ENCODE results near the gene SHE.
"Not testable (repeated sequence)": the region's sequence is repeated elsewhere in the genome, so short reads cannot be mapped to it uniquely, and the experiment has no call there.

Gene SHE

DNA sequence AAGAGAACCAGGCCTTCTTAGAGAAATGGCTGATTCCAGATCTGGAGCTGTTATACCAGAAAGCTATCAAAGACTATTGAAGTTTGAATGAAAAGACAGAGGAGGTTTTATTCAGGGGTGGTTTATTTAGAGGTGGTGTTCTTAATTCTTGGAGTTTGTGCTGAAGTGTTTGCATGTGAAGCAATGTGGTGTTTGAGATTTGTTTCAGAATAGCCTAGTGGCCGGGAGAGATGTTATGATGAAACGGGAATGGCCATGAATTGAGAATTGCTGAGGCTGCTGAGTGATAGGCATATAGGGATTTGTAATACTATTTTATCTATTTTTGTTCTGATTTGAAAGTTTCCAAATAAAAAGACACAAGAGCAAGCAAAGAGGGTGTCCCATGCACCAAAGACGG lies 10.5 kb upstream of the SHE start:
- DNase-seq, result no peak

DNA sequence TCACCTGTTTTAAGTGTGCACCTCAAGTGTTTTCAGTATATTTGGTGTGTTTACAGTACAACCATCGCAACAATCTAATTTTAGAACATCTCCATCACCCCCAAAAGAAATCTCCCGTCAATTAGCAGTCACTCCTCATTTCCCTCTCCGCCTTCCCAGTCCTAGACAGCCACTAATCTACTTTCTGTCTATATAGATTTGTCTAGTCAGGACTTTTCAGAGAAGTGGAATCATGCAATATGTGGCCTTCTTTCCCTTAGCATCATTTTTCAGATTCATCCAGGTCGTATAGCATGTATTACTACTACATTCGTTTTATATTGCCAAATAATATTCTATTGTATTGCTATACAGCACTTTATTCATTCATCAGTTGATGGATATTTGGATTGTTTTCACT lies 1.7 kb upstream of the SHE start:
- DNase-seq, result no peak

DNA sequence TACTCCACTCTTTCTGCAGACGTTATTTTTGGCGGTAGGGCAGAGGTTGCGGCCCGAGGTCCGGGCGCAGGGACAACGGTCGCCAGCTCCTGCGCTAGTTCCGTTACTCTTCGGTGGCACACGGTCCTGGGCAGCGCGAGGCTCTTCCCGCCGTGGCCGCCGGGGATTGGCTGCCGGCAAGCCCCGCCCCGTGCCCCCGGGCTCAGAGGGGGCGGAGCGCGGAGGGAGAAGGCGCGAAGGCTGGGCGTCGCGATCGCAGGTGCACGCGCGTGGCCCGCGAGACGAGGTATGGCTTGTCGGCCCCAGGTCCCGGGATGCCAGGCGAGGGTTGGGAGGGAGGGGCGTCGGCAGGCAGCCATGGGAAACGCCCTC lies 518 bp upstream of the SHE start:
- DNase-seq, result no peak

DNA sequence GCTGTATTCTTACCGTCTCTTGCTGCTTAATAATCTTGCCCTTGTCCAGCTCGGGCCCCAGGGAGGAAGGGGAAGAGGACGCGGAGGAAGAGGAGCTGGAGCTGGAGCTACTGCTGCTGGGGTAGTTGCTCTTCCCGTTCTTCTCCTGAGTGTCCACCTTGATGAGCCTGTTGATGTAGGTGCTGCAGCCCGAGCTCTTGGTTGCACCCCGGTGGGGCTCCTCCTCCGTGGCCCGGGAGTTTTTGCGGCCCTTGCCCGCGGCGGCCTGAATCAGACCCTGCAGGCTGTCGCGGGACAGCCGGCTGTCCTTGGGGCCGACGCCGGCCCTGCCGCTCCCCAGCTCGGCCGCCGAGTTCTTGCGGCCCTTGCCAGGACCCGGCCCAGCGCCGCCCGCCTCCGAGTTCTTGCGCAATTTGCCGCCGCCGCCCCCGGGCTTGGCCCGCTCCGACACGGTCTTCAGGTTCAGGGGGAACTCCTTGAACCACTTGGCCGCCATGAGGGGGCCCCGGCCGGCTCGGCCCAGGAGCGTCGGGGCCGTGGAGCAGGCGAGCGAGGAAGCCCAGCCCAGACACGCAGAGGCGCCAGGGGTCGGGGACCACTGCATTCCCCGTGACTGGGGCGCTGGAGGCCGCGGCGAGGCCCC lies 668 bp downstream of the SHE start:
- DNase-seq, result no peak

DNA sequence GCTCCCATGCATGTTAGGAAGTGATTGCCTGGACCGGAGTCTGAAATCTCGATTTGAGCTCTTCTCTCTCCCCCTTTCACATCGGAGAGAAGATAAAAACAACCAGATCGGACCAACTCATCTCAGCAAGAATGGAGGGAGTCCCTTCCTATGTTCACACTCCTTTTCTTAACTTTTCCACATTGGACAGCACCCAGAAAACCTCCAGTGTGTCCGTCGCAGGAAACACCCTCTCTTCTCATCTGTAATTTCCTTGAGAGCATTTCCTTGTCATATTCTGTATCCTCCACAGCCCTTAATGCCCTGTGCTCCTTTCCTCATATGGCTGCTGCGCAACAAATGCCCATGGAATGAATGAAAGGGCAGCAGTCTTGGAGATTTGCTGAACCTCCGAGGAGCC lies 1.7 kb downstream of the SHE start:
- DNase-seq, result no peak

DNA sequence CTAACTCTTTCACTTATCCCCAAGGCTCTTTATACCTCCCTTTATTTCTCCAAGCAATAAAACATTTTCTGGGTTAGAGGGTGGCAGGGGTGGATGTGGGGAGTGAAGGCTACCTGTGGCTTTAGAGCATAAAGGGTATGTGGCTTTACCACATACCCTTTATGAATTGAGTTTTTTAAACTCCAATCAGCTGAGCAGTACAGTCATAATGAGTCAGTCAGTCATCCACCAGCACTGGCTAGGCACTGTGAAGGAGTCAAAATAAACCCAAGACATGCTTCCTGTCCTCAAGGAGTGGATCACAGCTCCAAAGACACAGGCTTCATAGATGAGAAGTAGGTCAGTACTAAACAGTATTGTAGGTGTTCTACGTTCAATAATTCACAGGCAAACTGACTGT lies 2.8 kb downstream of the SHE start:
- DNase-seq, result no peak

DNA sequence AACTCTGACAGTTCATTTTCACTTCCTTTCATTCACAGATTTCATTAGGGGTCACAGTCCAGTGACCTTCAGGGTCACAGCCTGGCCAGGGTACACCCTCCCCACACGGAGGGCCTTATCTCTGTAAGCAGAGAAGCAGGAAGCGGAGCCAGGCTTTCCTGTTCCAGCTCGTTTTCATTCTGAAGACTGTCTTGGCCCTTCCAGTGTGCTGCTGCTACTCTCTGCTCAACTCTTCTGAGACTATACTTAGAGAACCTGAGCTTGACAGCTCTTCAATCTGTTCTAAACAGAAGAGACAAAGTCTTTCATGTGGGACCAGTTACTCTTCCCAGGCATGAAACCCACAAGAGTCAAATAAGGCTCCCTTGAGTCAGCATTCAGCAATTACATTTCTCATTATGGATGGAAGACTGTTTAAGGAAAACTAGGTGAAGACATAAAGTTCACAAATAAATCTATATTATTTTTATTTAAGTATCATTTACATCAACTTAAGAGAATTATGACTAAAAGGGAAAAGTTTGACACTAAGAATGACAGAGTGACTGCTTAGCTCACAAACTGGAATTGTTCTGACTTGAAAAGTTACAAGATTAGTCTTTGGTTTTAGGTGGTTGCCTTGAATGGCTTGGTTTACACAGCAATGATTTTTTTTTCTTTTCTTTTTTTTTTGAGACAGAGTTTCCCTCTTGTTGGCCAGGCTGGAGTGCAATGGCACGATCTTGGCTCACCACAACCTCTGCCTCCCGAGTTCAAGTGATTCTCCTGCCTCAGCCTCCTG lies 5.0 kb downstream of the SHE start:
- no peak for DNase-seq

DNA sequence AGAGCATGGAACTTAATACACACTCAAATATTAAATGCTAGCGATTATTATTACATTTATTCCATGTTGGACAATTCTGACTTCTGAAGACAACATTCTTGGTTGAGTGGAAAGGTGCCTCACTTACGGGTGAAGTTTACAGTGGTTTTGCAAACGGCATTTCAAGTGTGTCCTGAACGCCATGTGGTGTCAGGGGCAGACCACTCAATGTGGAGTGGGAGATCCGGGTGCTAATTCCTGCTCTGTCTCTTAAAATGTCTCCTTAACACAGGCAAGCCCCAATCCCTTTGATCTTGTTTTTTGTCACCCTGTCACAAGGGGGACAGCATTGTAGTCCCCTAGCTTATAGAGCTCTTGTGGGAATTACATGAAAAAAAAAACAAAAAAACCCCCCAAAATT lies 5.8 kb downstream of the SHE start:
- no peak for DNase-seq

DNA sequence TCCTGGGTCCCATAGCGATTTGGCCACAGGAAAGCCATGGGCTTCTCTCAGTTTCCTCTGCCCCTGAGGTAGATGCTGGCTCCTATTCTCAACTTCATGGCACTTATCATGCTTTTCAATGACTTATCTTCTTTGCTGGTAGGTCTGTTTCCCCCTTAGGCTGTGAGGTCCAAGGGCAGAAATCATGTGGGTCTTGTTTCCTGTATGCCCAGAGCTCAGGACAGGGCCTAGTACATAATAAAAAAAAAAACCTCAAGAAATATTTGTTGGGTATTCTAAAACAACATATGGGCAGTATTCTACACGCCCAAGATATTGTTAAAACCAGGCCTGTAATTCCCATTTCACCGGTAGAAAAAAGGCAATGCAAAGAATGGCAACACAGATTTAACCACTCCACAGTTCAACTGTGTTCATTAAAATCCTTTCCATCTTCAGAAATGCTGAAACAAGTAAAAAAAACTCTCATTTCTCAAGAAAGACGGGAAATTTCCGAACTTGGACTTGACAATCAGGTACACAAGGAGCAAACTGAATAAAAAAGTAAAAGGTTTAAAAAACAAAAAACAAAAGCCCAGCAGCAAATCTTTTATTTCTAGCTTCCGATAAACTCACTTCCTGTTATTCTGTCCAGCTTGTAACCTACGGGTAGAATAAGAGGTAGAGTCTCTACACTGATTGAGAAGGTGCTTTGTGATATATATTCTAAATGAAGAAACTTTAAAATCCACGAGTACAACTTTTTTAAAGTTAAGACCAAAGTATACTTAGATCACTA lies 6.5 kb downstream of the SHE start:
- no peak for DNase-seq

DNA sequence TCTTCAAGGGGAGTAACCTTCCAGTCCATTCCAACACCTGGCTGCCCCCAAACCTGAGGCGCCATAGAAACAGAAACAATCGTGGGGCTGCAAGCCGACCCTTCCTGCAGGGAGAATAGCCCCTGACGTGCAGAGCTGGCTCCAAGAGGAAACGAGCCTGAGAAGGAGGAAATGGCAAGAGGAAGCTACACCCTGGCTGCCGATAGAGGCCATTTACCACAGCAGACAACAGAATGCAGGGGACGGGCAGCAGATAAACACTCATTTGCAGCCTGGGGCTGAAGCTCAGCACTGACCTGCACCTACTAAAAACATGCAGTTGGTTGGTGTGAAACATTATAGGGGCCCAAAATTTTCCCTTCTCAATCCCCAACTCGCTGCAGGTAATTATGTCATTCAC lies 8.9 kb downstream of the SHE start:
- DNase-seq, result no peak

DNA sequence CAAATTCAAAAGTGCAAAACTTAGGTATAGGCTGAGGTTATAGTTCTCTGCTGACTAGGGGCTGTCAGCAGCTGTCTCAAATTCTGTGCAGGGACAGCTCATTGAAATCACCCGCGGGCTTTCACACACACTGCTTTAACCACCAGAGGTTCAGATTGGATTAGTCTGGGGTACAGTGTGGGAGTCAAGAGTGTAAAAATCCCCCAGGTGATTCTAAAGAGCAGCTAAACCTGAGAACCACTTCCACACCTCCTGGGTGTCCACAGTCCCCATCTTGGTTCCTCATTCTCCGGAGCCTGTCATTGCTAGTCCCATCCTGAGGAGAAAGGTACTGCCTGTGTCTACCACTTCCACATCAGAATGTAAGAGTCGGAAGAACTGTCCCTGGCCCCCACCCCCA lies 10.1 kb downstream of the SHE start:
- no peak for DNase-seq

DNA sequence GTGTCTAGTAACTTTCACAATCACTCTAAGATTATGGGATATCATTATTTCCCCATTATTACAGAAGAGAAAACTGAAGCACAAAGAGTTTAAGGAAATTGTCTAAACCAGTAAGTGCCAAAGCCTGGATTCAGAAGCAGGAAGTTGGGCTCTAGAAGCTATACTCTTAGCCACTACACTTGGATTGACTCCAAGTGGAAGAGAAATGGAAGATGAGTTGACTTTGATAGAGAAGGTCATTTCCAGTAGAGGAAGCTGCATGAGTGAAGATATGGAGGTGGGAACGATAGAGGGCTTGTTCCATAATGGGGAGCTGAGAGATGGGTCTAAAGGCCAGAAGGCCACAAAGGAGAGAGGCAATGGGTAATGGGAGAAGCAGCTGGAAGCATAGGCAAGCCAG lies 11.9 kb downstream of the SHE start:
- no peak for DNase-seq

DNA sequence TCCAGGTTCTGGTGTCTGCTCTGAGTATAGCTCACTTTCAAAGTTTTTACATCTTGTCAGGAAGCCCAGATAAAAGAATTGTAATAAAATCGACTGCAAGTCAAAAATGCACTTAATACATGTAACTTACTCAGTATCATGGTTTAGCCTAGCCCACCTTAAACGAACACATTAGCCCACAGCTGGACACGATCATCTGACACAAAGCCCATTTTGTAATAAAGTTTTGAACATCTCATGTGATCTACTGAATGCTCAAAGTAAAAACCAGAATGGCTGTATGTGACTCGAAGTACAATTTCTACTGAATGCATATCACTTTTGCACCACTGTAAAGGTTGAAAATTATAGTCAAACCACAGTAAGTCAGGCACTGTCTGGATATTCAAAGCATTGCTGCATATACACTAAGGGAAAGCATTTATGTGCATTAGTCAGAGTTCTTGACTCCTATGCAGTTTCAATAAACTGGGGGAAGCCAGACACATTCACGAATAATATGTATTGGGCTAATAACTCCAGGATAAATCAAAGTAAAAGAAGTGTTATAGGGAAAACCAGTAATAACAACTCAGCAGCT lies 12.4 kb downstream of the SHE start:
- DNase-seq, result no peak

DNA sequence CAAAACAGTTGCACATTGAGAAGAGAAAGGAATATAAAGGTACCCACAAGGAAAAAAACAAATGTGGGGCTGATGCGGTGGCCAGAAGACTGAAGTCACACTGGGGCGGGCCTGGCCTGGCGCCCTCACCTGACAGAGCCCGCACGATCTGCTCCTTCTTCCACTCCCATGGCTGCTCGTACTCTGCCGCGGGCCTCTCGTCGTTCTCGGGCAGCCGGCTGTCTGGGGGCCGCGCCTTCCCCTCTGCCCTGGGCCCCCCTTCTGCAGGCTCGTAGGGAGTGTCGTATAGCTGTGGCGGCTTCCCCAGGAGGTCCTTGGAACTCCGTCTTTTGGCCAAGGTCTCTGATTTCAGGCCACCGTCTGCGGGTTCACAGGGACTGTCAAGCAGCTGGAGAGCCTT lies 13.3 kb downstream of the SHE start:
- DNase-seq, result no peak

DNA sequence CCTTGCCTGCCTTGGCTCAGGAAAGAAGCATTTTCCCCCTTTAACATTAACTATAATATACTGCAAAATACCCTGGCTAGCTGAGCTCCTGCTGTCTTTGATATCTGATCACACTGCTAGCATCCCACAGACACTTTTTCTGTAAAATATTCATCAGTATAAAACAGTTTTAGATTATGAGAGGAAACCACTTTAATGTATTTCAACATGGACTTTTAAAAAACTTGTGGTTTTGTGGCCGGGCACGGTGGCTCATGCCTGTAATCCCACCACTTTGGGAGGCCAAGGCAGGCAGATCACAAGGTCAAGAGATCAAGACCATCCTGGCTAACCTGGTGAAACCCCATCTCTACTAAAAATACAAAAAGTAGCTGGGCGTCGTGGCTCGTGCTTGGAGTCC lies 15.5 kb downstream of the SHE start:
- DNase-seq, result not testable (repeated sequence)

DNA sequence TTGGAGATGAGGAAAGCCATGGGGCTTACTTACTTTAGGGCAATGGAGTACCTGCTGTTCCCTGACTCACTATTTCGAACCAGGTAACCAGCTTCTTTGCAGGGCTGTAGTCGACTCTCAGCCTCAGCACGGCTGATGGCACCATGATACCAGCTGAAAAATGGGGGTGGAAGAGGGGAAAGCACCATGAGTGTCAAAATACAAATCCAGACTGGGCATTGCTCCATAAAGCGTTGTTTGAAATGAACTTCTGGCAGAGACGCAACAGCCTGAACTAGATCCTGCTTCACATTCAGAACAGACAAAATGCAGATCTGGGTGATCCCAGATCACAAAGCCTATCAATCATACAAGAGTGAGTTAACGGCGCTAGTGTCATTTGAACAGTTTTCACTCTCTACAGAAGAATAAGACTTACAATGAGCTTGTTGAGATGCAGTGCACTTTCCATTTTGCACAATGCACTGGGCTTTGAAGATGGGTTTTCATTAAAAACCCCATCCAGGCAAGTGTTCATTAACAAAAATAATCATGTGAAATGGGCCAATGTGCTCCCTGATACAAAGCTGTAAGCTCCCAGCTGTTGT lies 16.2 kb downstream of the SHE start:
- DNase-seq, result no peak

DNA sequence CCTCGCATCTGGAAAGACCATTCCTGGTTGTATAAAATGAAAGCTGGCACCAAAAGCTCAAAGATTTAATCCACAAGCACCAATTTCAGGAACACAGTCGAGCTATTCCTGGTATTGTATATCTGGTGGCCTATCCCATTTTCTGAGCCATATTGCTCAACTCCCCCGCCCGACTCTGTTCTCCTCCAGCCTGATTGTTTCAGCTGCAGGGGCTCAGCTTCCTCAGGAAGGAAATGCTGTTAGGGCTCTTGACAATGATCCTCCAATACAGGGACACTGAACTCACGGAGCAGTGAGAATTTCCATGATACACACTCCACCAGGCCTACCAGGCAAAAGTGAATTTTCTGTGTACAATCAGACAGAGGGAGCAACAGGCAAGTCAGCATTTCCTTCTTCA lies 17.1 kb downstream of the SHE start:
- DNase-seq, result no peak

DNA sequence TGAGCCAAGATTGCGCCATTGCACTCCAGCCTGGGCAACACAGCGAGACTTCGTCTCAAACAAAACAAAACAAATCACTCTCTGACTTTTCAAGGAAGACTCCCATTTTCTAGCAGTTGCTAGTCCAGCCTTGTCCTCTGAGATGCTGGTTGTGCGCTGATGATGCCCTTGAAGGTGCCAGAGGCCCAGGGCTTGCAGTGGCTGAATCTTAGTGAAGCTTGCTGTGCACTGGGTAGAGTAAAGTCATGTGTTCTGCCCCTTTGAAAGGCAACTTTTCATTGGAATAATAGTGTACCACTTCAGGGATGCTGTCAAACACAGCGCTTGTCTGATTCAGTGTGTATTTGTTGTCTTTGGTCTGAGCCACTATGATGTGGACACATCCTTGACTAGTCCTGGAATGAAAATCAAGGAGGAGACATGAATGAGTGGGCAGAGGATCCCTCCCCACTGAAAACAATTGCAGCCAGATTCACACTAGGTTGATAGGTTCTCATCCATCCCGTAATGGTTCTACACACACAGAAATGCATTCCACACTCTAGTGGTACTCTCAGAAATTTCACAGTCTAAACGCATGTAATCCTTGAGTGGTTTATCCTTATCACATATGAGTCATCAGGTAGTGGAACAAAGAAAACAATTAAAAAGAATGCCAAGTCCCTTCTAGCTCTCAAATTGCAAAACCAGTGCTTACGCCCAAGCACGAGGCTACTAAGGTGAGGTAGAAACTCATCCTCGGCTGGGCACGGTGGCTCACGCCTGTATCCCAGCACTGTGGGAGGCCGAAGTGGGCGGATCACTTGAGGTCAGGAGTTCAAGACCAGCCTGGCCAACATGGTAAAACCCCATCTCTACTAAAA lies 18.0 kb downstream of the SHE start:
- no peak for DNase-seq

DNA sequence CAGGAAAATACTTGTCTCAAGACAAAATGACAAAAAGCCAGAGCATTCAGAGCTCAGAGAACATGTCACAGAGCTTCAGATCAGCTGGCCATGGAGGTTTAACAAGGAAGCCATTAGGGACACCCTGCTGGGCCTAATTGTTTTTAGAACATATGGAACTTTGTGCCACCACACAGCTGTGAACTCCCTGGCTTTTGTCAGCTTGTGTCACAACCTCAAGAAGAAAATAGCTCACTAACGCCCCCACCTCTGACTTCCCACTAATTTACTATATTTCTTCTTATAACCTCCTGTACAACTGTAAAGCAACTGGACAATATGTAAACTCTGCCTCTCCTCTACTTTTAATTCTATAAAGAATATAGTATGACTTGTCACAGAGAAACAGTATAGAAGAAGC lies 21.2 kb downstream of the SHE start:
- peak; percentile 52 for DNase-seq

DNA sequence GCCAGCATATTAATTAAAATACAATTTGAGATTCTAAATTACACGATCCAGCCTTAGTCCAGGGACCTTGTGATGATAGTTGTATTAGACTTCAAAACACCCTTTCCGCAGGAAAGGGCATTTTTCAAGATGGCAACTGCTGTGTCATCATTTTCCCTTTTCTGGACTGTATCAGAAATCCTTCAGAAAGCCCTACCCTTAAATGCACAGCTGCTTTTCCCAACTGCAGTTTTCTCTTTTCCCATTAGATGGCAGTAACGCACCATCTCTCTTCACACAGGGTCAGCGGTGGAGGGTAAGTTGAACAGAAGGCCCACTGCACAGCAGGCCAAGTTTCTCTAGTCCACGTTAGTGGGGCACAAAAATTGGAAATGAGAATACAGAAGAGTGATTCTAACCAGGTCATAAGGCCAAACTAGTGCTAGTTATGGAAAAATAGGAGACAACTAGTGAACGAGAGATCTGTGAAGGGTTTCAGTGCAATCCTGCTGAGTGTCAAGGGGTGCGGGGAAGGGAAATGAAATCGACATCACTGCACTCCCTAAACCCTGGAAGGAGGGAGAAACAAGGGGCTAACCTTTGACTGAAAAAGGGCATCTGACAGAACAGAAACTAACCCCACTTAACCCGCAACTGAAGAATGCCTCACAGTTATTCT lies 22.3 kb downstream of the SHE start:
- DNase-seq, result peak; percentile 50

DNA sequence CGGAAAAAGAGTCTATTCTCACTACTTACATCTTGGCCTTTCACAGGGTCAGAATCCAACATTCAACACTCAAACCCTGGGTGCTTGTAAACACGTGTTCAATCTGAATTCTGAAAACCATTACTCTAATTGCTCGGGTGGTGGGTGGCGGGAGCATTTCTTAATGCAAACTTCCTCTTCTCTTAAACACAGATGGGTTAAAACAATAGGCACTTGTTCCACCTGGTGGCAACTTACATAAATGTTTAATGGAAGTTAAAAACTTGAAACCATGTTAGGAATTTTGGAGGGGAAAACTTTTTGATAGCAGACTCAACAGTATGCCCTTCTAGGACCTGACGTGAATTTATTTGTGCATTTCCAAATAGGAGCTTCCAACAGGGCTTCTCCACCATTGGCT lies 23.6 kb downstream of the SHE start:
- DNase-seq, result no peak

DNA sequence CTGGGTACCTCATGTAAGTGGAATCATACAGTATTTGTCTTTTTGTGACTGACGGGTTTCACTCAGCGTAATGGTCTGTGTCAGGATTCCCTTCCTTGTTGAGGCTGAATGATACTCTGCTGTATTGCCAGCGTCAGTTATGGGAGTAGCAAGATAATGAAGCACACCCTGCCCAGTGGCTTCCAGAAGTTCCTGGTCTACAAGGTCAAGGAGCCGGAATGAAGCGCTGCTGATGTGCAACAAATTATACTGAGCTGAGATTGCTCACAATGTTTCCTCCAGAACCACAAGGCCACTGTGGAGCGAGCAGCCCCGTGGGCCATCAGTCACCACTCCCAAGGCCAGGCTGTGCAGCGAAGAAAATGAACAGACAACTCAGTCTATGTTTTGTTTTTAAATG lies 24.2 kb downstream of the SHE start:
- DNase-seq, result no peak
